Activated CD4-positive, CD25-positive, alpha-beta regulatory T cell treated with anti-CD3 and anti-CD28 coated beads, Interleukin-2, amount 50 U/mL, for 24 hours (primary cell): ENCODE measurements around the gene SEPTIN6.
A peak's percentile ranks its signal among the peaks of the same experiment; 100 is the strongest.

Source experiments
- ATAC-seq, 2 donors: fragments of 150-1000 bp; cut with Tn5 transposase; one replicate each; pipeline ENCODE4 v1.10.0; 2021; ENCODE audit warnings: mild to moderate bottlenecking in 1 of 2, moderate library complexity in 1 of 2

SEPTIN6 gene

GRCh38 chrX:119693040-119693995 is at the start of gene SEPTIN6:
Gene SEPTIN6 (minus strand): TSS chrX:119693168. CDS start chrX:119693105, 63 bp downstream.
- peak; percentile 56 to 64 for ATAC-seq

- ATAC-seq, result no peak
Measured at GRCh38 chrX:119738742-119739141, 45.8 kb upstream of the SEPTIN6 start.

GRCh38 chrX:119736206-119736764 is 43.3 kb upstream of the SEPTIN6 start:
- ATAC-seq, result no peak

- no peak for ATAC-seq
Measured at GRCh38 chrX:119735467-119735866, 42.5 kb upstream of the SEPTIN6 start.

GRCh38 chrX:119734897-119735339 is 42.0 kb upstream of the SEPTIN6 start:
- ATAC-seq, result no peak

GRCh38 chrX:119729408-119730201 is 36.6 kb upstream of the SEPTIN6 start:
- ATAC-seq, result no peak

- no peak for ATAC-seq
Measured at GRCh38 chrX:119728487-119728886, 35.5 kb upstream of the SEPTIN6 start.

GRCh38 chrX:119726900-119727555 is 34.1 kb upstream of the SEPTIN6 start:
- peak in 1 of 2 donors; percentile 45 for ATAC-seq

GRCh38 chrX:119721926-119722325 is 29.0 kb upstream of the SEPTIN6 start:
- no peak for ATAC-seq

- no peak for ATAC-seq
Measured at GRCh38 chrX:119721487-119721886, 28.5 kb upstream of the SEPTIN6 start.

GRCh38 chrX:119709630-119710029 is 16.7 kb upstream of the SEPTIN6 start:
- ATAC-seq, result no peak

- ATAC-seq, result no peak
Measured at GRCh38 chrX:119708936-119709335, 16.0 kb upstream of the SEPTIN6 start.

GRCh38 chrX:119706616-119707015 is 13.6 kb upstream of the SEPTIN6 start:
- no peak for ATAC-seq

- no peak for ATAC-seq
Measured at GRCh38 chrX:119698845-119699244, 5.9 kb upstream of the SEPTIN6 start.

- ATAC-seq, result no peak
Measured at GRCh38 chrX:119696251-119696890, 3.4 kb upstream of the SEPTIN6 start.

- ATAC-seq, result no peak
Measured at GRCh38 chrX:119695535-119696050, 2.6 kb upstream of the SEPTIN6 start.

GRCh38 chrX:119694601-119695534 is 1.9 kb upstream of the SEPTIN6 start:
- no peak for ATAC-seq

GRCh38 chrX:119693996-119694451 is 1.1 kb upstream of the SEPTIN6 start:
- ATAC-seq, result no peak

GRCh38 chrX:119692191-119693039 is 553 bp downstream of the SEPTIN6 start:
- ATAC-seq, result peak; percentile 41 to 52
